Hindlimb muscle (tissue), 1 donor: ENCODE data around the gene HEMK1. TPM values are rescaled to one million over a fixed set of nuclear protein-coding genes. Genes with fewer than 3 reads are reported as not detected.

Source experiments
- polyA plus RNA-seq: library from polyadenylated mRNA; unstranded; fragments of 120-200 nt; gene quantifications from one replicate; pipeline ENCODE4 v1.2.1, GENCODE V29; 2013; ENCODE audit not compliant: insufficient read length

The HEMK1 gene
- polyA plus RNA-seq, 1 donor = 21.7 TPM

Other genes starting within 250 kb of the HEMK1 start
- 39.2 TPM for gene HYAL2, start 246.8 kb upstream of the HEMK1 start, polyA plus RNA-seq
- gene TUSC2, start 241.3 kb upstream of the HEMK1 start, polyA plus RNA-seq = 17.7 TPM
- 36.3 TPM for gene RASSF1, start 228.7 kb upstream of the HEMK1 start, polyA plus RNA-seq
- 1.4 TPM for gene ZMYND10, start 223.8 kb upstream of the HEMK1 start, polyA plus RNA-seq
- gene NPRL2, start 218.7 kb upstream of the HEMK1 start, polyA plus RNA-seq = 17.6 TPM
- 8.5 TPM for gene CYB561D2, start 218.7 kb upstream of the HEMK1 start, polyA plus RNA-seq
- 25.7 TPM for gene TMEM115, start 210.0 kb upstream of the HEMK1 start, polyA plus RNA-seq
- 8.2 TPM for gene CACNA2D2, start 65.9 kb upstream of the HEMK1 start, polyA plus RNA-seq
- 23.5 TPM for gene C3orf18, start 1.8 kb upstream of the HEMK1 start, polyA plus RNA-seq
- 16.5 TPM for gene CISH, start 42.3 kb downstream of the HEMK1 start, polyA plus RNA-seq
- gene MAPKAPK3, start 47.6 kb downstream of the HEMK1 start, polyA plus RNA-seq = 30.8 TPM
- gene DOCK3, start 105.4 kb downstream of the HEMK1 start, polyA plus RNA-seq = 0.14 TPM